HG02763 (cell line): Measurements from ENCODE around the gene GBX1.

ENCODE experiments used
- ATAC-seq: cut with Tn5 transposase; IDR thresholded peaks from one replicate; pipeline ENCODE4 v1.9.1; 2021; ENCODE audit warnings: mild to moderate bottlenecking, moderate library complexity; ENCODE audit not compliant: unreplicated experiment

GBX1 gene

DNA sequence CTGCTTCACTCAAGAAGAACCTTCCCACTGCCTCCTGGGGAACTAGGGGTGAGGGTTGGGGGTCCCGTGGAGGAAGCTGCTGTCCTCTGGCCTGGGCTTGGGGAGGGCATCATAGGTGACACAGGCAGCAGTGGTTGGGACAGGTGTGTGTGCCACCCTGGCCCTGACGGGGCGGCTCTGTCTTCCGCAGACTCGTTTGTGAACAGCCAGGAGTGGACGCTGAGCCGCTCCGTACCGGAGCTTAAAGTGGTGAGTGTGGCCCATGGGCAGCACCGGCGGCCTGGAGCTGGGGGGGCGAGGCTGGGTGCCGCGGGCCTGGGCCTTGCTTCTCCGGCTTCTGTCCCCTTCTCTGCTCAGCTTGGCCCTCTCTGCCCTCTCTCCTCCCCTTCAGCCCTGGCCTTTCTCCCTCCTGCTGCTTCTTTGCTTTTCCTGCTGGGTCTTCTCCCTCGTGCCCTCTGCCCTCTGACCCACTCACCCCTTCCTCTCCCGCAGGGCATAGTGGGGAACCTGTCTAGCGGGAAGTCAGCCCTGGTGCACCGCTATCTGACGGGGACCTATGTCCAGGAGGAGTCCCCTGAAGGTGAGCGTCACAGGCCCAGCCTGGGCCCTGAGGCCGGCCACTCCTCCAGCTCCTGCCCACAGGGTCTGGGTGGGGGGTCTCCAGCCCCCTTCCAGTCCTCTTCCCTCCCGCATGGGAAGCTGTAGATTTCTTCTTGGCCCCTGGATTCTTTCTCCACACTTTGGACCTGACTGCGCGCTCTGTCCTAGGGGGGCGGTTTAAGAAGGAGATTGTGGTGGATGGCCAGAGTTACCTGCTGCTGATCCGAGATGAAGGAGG lies 50.7 kb downstream of the GBX1 start:
- no peak for ATAC-seq

- no peak for ATAC-seq
These were observed 51.6 kb downstream of the GBX1 start for GRCh38 chr7:151115836-151116418.

DNA sequence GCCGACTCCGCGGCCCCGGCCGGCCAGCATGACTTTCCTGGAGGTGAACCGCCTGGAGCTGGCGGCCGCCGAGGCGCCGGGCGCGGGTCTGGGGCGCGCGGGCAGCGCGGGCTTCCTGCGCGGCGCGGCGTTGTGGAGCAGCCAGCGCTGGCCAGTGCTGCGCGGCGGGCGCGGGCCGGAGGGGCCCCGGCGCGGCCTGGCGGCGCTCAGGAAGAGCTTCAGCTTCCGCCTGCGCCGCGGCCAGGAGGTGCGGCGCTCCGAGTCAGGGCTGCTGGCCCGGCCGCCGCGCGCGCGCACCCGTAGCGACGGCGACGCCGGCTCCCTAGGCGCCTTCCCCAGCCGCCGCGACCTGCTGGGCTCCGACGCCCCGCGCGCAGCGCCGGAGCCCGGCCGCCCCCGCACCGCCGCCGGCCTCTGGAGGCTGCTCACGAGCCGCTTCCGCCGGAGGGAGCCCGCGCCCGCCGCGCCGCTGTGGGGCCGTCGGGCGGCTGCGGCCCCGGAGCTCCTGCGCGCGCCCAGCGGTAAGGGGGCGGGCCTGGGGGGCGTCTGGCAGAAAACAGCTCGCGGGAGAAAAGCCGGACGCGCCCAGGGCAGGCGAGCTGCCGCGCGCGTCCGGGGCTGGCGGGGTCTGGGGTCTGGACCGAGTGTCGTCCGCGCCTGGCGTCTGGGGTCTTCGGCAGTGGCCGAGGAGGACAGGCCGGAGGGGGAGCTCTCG lies 52.2 kb downstream of the GBX1 start:
- no peak for ATAC-seq

DNA sequence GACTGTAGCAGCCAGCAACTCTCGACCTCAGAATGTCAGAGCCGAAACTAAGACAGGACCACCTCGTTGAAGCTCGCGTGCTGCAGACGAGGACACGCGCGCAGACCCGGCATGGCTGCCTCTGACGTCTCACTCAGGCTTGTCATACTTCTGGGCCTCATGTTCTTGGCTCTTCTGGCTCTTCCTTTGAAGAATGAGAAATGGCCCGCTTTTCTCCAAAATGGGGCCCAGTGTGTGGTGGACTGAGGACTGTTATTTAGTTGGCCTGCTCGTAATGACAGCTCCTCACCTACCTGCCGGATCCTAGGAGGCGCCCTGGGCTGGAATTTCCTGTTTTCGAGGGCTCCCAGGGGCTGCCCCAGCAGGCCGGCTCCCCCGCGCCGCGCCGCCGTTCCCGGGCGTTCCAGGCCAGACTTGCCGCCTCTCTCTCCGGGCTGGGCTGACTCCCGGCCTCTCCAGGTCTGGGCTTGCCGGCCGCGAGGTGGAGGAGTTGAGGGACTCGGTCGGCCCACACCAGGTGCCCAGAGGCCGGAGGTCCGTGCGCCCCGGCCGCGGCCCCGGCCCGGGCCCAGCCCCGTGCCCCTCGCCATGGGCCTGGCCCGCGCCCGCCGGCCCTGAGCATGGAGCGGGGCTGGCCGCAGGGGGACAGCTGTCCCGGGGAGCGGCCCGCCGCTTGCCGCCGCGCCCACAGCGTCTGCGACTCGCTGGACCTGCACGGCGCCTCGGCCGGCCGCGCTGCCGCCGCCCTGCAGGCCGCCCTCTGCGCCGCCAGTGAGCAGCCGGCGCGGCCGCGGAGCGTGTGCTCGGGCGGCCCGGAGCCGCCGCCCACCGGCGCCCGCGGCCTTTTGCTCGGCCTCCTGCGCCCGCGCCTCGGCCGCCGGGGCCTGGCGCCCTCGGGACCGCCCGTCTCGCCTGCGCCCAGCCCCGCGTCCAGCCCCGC lies 53.1 kb downstream of the GBX1 start:
- no peak for ATAC-seq

- no peak for ATAC-seq
These were observed 53.9 kb downstream of the GBX1 start for GRCh38 chr7:151113344-151114150.

DNA sequence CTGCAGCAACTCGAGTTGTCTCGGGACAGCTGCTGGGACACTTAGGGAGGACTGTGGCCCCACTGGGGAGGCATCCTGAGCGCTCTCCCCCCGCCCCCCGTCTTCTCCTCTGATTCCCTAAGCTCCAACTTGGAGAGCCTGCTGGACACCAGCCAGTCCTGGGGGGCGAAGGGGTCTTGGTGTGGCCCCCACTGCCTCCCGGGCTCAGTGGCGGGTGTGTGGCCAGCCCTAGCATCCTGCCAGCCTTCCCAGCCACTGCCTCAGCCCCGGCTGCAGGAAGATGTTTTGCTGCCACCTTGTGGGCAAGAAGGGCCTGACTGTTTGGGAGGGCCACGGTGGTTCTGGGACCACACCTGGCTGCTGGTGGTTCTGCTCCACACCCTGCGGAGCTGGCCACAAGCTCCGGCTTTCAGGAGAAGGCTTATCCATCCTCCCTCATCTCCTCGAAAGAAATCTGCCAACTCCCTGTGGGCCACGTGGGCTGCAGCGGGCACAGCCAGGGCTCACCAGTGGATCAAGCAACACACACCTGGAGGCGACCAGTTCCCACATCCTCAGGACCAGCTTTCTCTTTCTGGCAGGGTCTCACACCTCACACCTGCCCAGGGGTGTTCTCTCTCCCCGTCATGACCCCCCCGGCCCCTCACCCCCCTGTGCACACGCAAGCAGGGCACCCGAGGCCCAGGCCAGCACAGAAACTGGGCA lies 56.4 kb downstream of the GBX1 start:
- ATAC-seq = no peak

DNA sequence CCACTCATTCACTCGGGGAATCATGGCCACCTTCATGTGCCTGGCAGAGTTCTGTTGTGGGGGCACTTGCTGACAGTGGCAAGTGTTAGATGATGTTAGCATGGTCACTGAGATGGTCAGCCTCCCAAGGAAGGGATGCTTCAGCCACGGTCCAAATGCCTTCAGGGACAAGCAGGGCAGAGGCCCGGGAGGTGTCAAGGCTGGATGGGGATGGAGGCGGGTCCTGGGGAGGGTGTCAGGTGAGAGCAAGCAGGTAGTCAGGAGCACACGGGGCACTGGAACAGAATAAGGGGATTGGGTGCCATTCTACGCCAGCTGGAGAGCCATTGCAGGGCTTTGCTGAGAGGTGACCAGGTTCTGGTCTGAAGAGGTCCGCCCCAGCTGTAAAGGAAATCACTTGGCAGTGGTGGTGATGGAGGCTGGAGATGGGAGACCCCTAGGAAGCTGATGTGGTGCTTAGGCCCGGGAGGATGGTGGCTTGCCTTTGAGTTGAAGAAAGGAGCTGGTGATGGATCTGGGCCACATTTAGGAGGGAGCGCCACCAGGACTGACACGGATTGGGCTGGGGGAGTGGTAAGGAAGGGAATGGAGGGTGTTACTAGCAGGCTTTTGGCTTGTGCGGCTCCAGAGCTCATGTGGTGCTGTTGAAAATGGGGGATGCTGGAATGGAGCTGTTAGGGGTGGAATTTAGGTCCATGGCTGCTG lies 57.1 kb downstream of the GBX1 start:
- ATAC-seq = no peak

- ATAC-seq = no peak
These were observed 58.1 kb downstream of the GBX1 start for GRCh38 chr7:151109094-151110048.

GRCh38 chr7:151107882-151108281 lies 59.6 kb downstream of the GBX1 start:
- ATAC-seq = no peak

- ATAC-seq = no peak
These were observed 62.9 kb downstream of the GBX1 start for GRCh38 chr7:151104411-151105235.

- ATAC-seq = no peak
These were observed 63.5 kb downstream of the GBX1 start for GRCh38 chr7:151103973-151104372.

DNA sequence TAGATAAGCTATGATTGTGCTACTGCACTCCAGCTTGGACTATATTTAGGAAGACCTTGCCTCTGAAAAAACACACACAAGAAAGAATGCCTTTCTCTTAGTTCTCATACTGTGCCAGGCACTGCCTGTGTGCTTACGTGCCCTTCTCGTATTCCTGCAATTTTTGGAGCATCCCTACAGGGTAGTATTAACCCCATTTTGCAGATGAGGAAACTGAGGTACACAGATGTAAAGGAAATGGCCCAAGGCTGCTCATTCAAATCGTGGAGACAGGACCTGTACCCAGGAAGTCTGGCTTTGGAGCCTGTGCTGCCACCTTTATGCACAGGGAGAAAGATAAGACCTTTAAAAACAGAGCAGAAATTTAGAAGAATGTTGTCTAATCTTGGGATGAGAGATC lies 64.5 kb downstream of the GBX1 start:
- no peak for ATAC-seq

DNA sequence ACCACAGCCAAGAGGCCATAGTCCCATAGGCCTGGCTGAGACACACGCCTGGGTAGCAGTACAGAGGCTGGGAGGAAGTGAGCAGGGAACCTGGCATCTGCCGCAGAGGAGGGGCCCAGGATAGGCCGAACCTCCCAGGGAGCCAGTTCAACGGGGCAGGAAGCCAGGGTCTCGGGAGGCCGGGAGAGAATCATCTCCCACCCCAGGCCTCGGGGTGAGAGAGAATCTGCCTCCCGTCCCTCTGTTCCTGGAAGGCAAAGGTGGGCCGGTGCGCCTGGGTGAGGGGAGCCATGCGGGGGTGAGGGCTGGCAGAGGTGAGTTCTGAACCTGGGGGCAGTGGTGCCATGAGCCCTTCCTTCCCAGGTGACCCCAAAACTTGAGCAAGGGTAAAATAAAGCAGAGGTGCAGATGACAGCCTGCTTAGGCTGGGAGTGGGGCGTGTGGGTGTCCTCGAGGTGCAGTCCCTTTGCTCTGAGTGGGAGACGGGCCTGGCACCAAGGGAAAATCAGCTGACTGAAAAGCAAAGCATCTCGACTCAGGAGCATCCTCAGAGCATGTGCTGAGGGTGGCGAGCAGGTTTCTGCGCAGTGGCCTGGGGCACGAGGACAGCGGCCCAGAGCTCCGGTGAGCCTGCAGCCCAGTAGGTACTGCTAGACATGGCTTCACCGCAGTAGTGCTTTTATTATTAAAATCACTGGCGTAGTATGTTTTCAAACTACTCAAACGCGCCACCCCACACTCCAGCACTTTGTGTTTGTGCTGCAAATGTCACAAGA lies 65.7 kb downstream of the GBX1 start:
- ATAC-seq = no peak

- no peak for ATAC-seq
These were observed 66.6 kb downstream of the GBX1 start for GRCh38 chr7:151100921-151101320.

- ATAC-seq = no peak
These were observed 67.8 kb downstream of the GBX1 start for GRCh38 chr7:151099486-151100211.
